GM21825 (cell line): Measurements from ENCODE around the gene LOXL1.
A peak's percentile ranks its signal among the peaks of the same experiment; 100 is the strongest.

Source experiments
- ATAC-seq: cut with Tn5 transposase; IDR thresholded peaks from one replicate; pipeline ENCODE4 v1.9.1; 2021; ENCODE audit warnings: mild to moderate bottlenecking, moderate library complexity; ENCODE audit not compliant: unreplicated experiment

The LOXL1 gene

DNA sequence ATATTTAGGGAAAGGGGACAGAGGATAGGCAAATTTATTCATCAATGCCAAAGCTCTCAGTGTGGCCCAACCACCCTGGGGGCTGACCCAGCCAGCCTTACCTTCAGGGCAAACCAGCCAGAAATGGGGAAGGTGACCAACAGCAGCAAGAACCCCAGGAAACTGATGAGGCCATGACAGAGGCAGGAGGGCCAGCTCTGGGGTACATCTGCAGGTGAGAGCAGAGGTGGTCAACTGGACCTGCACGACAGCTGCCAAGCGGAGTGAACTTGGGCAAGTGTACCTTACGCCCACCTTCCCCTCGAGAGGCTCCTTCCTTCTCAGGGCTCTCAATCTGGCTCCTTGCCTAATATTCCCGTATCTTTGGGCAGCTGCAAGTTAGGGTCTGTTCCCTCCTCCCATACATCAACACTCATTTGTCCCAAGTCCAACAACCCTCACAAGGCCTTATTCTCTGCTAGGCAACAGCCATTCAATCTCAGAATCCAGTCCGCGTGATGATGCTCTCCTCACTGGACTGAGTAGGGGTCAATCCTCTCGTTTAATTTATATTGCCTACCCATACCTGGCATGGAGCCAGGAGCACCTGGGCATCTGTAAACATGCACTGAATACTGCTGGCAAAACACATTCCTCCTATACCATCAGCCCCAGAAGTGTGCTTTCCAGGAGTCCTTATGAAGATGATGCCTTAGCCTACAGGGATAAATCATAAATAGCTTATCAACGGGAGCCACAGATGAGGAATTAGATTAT, 64.2 kb downstream of the LOXL1 start:
- no peak for ATAC-seq

GRCh38 chr15:73991260-73991659, 65.0 kb downstream of the LOXL1 start:
- ATAC-seq = no peak

DNA sequence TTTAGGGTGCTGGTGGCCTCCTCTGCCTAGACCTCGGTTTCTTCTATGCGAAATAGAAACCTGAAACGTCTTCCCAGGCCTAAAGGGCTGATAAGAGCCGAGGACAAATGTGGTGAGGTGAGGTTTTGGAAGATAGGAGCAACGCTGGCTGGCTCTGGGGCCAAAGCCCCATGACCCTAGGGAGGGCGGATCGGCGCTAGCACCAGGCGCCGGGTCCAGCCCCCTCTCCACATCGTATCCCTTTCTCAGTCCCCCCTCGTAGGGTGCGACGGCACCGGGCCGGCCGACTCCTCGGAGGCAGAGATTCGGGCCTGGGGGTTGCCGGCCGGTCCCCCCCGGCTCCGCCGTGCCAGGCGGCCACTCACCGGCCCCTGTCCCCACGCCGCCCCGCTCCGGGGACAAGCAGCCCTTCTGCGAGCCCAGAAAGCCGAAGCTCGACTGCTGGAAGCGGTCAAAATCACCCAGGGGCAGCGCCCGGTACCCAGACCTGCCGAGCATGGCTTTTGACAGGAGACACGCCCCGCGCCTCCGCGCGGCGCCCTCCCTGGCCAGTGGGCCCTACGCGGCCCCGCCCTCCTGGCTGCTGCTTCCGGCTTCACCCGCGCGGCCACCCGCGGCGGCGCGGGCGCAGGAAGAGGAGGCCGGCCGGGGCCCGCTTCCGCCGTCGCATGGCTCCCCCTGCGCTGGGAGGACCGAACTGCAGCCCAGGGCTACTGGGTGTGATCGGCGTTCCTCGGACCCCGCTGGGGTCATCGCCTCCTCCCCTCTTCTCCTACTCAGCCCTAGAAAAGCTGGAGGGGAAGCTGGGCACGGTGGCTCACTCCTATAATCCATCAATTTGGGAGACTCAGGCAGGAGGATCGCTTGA, 65.7 kb downstream of the LOXL1 start, which contains the start of gene STOML1:
TSS of gene STOML1 (minus strand) at position 570 of the 868 bp plus-strand sequence. CDS start at position 498, 72 bp downstream.
- peak; percentile 58 for ATAC-seq

DNA sequence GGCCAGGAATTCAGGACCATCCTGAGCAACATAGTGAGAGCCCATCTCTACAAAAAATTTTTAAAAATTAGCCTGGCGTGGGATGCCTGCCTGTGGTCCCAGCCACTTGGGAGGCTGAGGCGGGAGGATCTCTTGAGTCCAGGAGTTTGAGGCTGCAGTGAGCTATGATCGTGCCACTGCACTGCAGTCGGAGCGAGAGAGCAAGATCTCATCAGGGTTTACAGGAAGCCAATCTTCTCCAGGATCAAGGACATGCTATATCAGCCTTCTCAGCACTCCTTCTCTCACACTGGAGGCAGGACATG, 66.3 kb downstream of the LOXL1 start:
- ATAC-seq = no peak

DNA sequence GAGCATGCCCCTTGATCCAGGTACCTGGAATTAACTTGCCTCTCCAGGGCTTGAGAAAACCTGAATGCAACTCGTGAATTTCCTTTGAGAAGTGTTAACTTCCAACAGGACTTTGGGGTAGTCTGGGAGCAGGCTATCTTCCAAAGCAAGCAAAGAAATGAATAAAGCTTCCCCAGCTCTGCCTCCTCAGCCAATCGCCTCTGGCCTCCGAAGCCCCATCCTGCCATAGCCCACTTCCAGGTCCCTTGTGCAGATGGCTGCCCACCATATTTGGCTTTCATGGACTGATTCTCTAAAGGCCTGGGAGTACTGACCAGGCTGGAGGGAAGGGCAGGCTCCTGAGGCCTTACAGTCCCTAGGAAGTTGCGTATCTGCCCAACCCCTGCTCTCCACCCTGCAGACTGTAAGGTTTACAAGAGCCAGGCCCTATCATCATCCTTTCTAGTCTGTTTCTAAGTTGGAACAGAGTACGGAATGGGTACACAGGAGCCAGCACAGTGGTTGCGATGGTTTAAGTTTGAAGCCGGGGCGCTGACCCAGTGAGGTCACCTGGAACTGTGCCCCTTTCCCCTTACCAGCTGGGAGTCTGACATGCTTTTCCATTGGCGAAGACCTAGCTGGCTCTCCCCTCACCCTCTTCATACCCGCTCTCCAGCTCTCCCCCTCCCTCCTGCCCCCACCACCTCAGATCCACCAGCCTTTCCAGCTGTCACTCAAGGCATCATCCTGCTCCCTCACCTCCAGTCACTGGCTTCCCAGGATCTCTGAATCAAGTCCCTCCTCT, 67.1 kb downstream of the LOXL1 start:
- no peak for ATAC-seq

DNA sequence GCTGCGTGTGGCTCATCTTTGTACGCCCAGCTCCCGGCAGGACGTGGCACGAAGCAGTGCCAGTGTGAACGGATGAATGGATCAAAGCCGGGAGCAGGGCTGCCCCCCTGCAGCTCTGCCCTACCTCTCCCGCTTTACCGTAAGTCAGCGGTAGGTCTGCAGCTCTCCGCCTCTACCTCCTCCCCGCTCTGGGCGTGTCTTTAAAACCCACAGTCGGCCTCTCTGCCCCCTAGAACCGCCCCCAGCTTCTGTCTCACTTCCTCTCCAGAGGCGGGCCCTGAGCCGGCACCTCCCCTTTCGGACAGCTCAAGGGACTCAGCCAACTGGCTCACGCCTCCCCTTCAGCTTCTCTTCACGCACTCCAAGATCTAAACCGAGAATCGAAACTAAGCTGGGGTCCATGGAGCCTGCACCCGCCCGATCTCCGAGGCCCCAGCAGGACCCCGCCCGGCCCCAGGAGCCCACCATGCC, 68.2 kb downstream of the LOXL1 start, which contains the start of gene PML:
TSS of gene PML (plus strand) at position 304 of the 471 bp plus-strand sequence. CDS start at position 401, 97 bp downstream.
- peak; percentile 68 for ATAC-seq

DNA sequence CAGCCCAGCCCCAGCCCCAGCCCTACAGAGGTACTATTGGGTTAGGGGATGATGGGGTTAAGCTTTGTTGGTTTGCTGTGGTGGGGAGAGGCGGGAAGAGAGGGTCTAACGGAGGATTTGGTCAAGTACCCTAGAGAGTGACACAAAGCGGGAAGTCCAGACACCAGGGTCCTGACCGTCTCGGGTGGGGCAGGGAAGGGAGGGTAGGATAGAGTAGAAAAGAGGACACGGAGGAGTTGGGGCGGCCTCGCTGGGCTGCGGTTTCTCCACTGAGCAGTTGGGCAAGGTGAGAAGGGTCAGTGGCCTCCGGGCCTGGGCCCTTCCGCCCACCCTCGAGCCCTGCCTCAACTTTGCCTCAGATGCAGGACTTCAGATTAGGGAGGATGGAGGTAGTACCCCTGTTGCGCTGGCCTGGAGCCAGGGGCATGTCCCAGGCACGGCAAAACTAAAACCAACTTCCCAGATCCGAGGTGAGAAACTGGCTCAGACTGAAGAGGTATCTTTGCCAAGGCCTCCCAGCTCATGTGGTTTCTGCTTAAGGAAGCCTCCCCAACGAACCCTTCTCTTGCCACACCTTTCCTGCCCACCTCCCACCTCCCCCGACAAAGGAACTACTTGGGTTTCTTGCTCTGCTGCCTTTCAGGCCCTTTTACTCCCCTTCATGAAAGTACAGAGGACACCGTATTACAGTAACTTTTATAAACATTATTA, 68.8 kb downstream of the LOXL1 start:
- no peak for ATAC-seq

GRCh38 chr15:73996267-73996666, 70.0 kb downstream of the LOXL1 start:
- ATAC-seq = no peak

DNA sequence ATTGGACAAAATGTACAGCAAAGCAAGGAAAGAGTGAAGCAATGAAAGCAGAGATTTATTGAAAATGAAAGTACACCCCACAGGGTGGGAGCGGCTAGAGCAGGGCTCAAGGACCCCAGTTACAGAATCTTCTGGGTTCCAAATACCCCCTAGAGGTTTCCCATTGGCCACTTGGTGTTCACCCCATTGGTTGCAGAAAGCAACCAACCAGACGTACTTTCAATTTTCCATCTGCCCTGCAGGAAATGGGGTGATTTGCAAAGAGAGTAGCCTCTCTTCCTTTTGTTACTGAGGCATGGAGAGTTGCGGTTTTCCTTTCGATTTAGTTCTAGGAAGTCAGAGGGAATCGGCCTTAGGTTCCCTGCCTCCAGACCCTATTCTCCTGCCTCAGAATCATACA, 70.7 kb downstream of the LOXL1 start:
- no peak for ATAC-seq

DNA sequence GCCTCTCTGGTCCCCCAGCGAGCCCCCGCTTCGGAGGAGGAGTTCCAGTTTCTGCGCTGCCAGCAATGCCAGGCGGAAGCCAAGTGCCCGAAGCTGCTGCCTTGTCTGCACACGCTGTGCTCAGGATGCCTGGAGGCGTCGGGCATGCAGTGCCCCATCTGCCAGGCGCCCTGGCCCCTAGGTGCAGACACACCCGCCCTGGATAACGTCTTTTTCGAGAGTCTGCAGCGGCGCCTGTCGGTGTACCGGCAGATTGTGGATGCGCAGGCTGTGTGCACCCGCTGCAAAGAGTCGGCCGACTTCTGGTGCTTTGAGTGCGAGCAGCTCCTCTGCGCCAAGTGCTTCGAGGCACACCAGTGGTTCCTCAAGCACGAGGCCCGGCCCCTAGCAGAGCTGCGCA, 71.7 kb downstream of the LOXL1 start:
- ATAC-seq = no peak
